WTC11 (cell line): ENCODE data around the gene TPRX1. TPM values are rescaled to one million over a fixed set of nuclear protein-coding genes. Genes with fewer than 3 reads are reported as not detected.

Experiments used
- ATF1 ChIP-seq: sonication (generic); formaldehyde crosslinking; IDR thresholded peaks from 2 replicates; pipeline ENCODE4 v1.8.1; 2023; ENCODE audit warnings: mild to moderate bottlenecking, moderate library complexity, missing genetic modification reagents
- CREB1 ChIP-seq: sonication (generic); formaldehyde crosslinking; IDR thresholded peaks from 2 replicates; pipeline ENCODE4 v1.8.0; 2023; ENCODE audit warnings: mild to moderate bottlenecking, missing genetic modification reagents
- FOXK1 ChIP-seq: sonication (generic); formaldehyde crosslinking; IDR thresholded peaks from 2 replicates; pipeline ENCODE4 v1.8.0; 2022; ENCODE audit warnings: mild to moderate bottlenecking, moderate library complexity, missing genetic modification reagents
- GABPB1 ChIP-seq: sonication (generic); formaldehyde crosslinking; IDR thresholded peaks from 2 replicates; pipeline ENCODE4 v1.8.1; 2023; ENCODE audit warnings: mild to moderate bottlenecking, missing genetic modification reagents
- GRHL2 ChIP-seq: fragments of 250-450 bp; sonication (Bioruptor Pico); IDR thresholded peaks from 2 replicates; pipeline ENCODE4 v1.8.0; 2022; ENCODE audit warnings: mild to moderate bottlenecking, moderate library complexity; ENCODE audit not compliant: insufficient replicate concordance, severe bottlenecking
- KAT7 ChIP-seq: sonication (generic); formaldehyde crosslinking; IDR thresholded peaks from 2 replicates; pipeline ENCODE4 v1.8.1; 2023; ENCODE audit warnings: missing genetic modification reagents, mild to moderate bottlenecking, borderline replicate concordance
- MXD4 ChIP-seq: fragments of 250-450 bp; sonication (Bioruptor Pico); IDR thresholded peaks from 2 replicates; pipeline ENCODE4 v1.8.0; 2021; ENCODE audit warnings: mild to moderate bottlenecking, moderate library complexity, borderline replicate concordance
- MYBL2 ChIP-seq: sonication (generic); formaldehyde crosslinking; IDR thresholded peaks from 2 replicates; pipeline ENCODE4 v1.8.1; 2023; ENCODE audit warnings: mild to moderate bottlenecking, moderate library complexity, missing genetic modification reagents
- NFATC4 ChIP-seq: fragments of 250-450 bp; sonication (Bioruptor Pico); IDR thresholded peaks from 2 replicates; pipeline ENCODE4 v1.9.0; 2021; ENCODE audit warnings: mild to moderate bottlenecking
- OVOL2 ChIP-seq: fragments of 250-450 bp; sonication (Bioruptor Pico); IDR thresholded peaks from 2 replicates; pipeline ENCODE4 v1.9.0; 2021; ENCODE audit warnings: mild to moderate bottlenecking, borderline replicate concordance
- SMAD3 ChIP-seq: sonication (generic); formaldehyde crosslinking; IDR thresholded peaks from 2 replicates; pipeline ENCODE4 v1.8.0; 2022; ENCODE audit warnings: missing genetic modification reagents, mild to moderate bottlenecking, borderline replicate concordance
- SMAD4 ChIP-seq: sonication (generic); formaldehyde crosslinking; IDR thresholded peaks from 2 replicates; pipeline ENCODE4 v1.8.0; 2022; ENCODE audit warnings: mild to moderate bottlenecking, missing genetic modification reagents
- TP53 ChIP-seq: sonication (generic); formaldehyde crosslinking; IDR thresholded peaks from 2 replicates; pipeline ENCODE4 v1.8.1; 2023; ENCODE audit warnings: mild to moderate bottlenecking, missing genetic modification reagents
- ZBTB21 ChIP-seq: sonication (generic); formaldehyde crosslinking; IDR thresholded peaks from 2 replicates; pipeline ENCODE4 v1.8.1; 2023; ENCODE audit warnings: mild to moderate bottlenecking, missing genetic modification reagents, borderline replicate concordance
- ZNF121 ChIP-seq: sonication (generic); formaldehyde crosslinking; IDR thresholded peaks from 2 replicates; pipeline ENCODE4 v1.8.0; 2023; ENCODE audit warnings: missing genetic modification reagents
- ZNF219 ChIP-seq: sonication (generic); formaldehyde crosslinking; IDR thresholded peaks from 2 replicates; pipeline ENCODE4 v1.8.0; 2023; ENCODE audit warnings: missing genetic modification reagents, mild to moderate bottlenecking, borderline replicate concordance
- ZNF416 ChIP-seq: fragments of 250-450 bp; sonication (Bioruptor Pico); IDR thresholded peaks from 2 replicates; pipeline ENCODE4 v1.9.0; 2021; ENCODE audit warnings: mild to moderate bottlenecking, inconsistent platforms
- total RNA-seq: library from RNA; stranded (reverse); gene quantifications from 3 replicates; pipeline ENCODE4 v1.2.3, GENCODE V29; 2021
- TF ChIP-seq, protein P1 (sequence below): fragments of 250-450 bp; sonication (Bioruptor Pico); IDR thresholded peaks from 2 replicates; pipeline ENCODE4 v1.9.0; 2021; ENCODE audit warnings: moderate library complexity, mild to moderate bottlenecking, inconsistent platforms, borderline replicate concordance
- TF ChIP-seq, protein P2 (sequence below): sonication (generic); formaldehyde crosslinking; IDR thresholded peaks from 2 replicates; pipeline ENCODE4 v1.8.1; 2022; ENCODE audit warnings: missing genetic modification reagents, borderline replicate concordance
- TF ChIP-seq, protein P3 (sequence below): sonication (generic); formaldehyde crosslinking; IDR thresholded peaks from 2 replicates; pipeline ENCODE4 v1.8.0; 2022; ENCODE audit warnings: missing genetic modification reagents
- TF ChIP-seq, protein P4 (sequence below): sonication (generic); formaldehyde crosslinking; IDR thresholded peaks from 2 replicates; pipeline ENCODE4 v1.8.1; 2023; ENCODE audit warnings: mild to moderate bottlenecking, missing genetic modification reagents, moderate library complexity
- TF ChIP-seq, protein P5 (sequence below): sonication (generic); formaldehyde crosslinking; IDR thresholded peaks from 2 replicates; pipeline ENCODE4 v1.8.0; 2022; ENCODE audit warnings: mild to moderate bottlenecking, missing genetic modification reagents
- TF ChIP-seq, protein P6 (sequence below): sonication (generic); formaldehyde crosslinking; IDR thresholded peaks from 2 replicates; pipeline ENCODE4 v1.8.1; 2023; ENCODE audit warnings: mild to moderate bottlenecking, missing genetic modification reagents
- TF ChIP-seq, protein P7 (sequence below): sonication (generic); formaldehyde crosslinking; IDR thresholded peaks from 2 replicates; pipeline ENCODE4 v1.8.0; 2022; ENCODE audit warnings: mild to moderate bottlenecking, missing genetic modification reagents
- TF ChIP-seq, protein P8 (sequence below): fragments of 200-600 bp; IDR thresholded peaks from 2 replicates; pipeline ENCODE4 v1.8.0; 2022; ENCODE audit warnings: antibody characterized with exemption

Gene TPRX1
- total RNA-seq, 1 experiment from 2014 or later: not detected

DNA sequence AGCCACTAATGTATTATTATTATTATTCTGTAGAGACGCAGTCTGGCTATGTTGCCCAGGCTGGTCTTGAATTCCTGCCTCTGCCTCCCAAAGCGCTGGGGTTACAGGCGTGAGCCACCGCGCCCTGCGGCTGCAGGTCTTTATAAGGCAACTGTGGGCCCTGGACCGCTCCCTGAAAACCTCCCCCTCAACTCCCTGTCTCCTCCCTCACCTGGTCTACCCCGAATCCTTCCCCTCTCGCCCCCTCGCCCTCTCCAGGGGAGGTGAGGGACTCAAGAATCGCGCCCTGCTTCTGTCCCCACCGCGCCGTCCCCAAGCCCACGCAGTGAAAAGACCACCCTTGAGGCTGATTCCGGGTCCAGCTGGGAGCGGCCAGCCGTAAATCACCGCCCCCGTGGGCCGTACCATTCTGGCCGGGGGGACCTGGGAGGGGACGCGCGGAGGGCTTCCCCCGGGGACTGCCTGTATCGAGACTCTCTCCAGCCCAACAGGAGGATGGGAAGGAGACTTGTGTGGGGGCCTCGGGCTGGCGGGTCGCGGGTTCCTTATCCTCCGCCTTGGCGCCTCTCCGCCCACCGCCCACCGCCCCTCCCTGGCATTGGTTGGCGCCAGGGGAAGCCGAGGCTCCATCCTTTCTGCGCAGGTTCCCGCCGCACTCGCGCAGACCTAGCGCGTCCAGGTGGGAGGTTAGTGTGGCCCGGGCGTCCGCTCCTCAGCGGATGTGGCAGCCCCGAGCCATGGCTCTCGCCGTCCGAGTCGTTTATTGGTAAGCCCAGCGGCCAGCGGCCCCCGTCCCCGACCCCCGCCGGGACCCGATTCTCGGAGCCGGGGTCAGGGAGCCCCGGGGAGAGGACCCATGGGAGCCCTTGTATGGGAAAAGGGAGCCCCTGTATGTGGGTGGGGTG is 26.1 kb downstream of the TPRX1 start, which contains the start of gene SELENOW (continued):
- TF ChIP-seq, protein P1, sequence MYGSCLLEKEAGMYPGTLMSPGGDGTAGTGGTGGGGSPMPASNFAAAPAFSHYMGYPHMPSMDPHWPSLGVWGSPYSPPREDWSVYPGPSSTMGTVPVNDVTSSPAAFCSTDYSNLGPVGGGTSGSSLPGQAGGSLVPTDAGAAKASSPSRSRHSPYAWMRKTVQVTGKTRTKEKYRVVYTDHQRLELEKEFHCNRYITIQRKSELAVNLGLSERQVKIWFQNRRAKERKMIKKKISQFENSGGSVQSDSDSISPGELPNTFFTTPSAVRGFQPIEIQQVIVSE (CRISPR knock-in tag): no peak
- TF ChIP-seq, protein P2, sequence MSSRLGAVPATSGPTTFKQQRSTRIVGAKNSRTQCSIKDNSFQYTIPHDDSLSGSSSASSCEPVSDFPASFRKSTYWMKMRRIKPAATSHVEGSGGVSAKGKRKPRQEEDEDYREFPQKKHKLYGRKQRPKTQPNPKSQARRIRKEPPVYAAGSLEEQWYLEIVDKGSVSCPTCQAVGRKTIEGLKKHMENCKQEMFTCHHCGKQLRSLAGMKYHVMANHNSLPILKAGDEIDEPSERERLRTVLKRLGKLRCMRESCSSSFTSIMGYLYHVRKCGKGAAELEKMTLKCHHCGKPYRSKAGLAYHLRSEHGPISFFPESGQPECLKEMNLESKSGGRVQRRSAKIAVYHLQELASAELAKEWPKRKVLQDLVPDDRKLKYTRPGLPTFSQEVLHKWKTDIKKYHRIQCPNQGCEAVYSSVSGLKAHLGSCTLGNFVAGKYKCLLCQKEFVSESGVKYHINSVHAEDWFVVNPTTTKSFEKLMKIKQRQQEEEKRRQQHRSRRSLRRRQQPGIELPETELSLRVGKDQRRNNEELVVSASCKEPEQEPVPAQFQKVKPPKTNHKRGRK (CRISPR knock-in tag): no peak
- peak; percentile 50; the same call in 1 of the 2 replicates for TF ChIP-seq KAT7
- peak; percentile 6; the same call in 1 of the 2 replicates for TF ChIP-seq GABPB1 (CRISPR knock-in tag)
- TF ChIP-seq, protein P3, sequence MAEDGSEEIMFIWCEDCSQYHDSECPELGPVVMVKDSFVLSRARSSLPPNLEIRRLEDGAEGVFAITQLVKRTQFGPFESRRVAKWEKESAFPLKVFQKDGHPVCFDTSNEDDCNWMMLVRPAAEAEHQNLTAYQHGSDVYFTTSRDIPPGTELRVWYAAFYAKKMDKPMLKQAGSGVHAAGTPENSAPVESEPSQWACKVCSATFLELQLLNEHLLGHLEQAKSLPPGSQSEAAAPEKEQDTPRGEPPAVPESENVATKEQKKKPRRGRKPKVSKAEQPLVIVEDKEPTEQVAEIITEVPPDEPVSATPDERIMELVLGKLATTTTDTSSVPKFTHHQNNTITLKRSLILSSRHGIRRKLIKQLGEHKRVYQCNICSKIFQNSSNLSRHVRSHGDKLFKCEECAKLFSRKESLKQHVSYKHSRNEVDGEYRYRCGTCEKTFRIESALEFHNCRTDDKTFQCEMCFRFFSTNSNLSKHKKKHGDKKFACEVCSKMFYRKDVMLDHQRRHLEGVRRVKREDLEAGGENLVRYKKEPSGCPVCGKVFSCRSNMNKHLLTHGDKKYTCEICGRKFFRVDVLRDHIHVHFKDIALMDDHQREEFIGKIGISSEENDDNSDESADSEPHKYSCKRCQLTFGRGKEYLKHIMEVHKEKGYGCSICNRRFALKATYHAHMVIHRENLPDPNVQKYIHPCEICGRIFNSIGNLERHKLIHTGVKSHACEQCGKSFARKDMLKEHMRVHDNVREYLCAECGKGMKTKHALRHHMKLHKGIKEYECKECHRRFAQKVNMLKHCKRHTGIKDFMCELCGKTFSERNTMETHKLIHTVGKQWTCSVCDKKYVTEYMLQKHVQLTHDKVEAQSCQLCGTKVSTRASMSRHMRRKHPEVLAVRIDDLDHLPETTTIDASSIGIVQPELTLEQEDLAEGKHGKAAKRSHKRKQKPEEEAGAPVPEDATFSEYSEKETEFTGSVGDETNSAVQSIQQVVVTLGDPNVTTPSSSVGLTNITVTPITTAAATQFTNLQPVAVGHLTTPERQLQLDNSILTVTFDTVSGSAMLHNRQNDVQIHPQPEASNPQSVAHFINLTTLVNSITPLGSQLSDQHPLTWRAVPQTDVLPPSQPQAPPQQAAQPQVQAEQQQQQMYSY: no peak
- TF ChIP-seq, protein P4, sequence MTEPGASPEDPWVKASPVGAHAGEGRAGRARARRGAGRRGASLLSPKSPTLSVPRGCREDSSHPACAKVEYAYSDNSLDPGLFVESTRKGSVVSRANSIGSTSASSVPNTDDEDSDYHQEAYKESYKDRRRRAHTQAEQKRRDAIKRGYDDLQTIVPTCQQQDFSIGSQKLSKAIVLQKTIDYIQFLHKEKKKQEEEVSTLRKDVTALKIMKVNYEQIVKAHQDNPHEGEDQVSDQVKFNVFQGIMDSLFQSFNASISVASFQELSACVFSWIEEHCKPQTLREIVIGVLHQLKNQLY (CRISPR knock-in tag): no peak
- no peak for TF ChIP-seq SMAD4 (CRISPR knock-in tag)
- TF ChIP-seq TP53 (CRISPR knock-in tag): peak; percentile 67; the same call in 1 of the 2 replicates
- no peak for TF ChIP-seq ZNF416 (CRISPR knock-in tag)
- TF ChIP-seq CREB1 (CRISPR knock-in tag): no peak; the same call in 1 of the 2 replicates
- no peak for TF ChIP-seq ZBTB21 (CRISPR knock-in tag)
- TF ChIP-seq, protein P5, sequence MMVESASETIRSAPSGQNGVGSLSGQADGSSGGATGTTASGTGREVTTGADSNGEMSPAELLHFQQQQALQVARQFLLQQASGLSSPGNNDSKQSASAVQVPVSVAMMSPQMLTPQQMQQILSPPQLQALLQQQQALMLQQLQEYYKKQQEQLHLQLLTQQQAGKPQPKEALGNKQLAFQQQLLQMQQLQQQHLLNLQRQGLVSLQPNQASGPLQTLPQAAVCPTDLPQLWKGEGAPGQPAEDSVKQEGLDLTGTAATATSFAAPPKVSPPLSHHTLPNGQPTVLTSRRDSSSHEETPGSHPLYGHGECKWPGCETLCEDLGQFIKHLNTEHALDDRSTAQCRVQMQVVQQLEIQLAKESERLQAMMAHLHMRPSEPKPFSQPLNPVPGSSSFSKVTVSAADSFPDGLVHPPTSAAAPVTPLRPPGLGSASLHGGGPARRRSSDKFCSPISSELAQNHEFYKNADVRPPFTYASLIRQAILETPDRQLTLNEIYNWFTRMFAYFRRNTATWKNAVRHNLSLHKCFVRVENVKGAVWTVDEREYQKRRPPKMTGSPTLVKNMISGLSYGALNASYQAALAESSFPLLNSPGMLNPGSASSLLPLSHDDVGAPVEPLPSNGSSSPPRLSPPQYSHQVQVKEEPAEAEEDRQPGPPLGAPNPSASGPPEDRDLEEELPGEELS: 0 out of 2 replicates have a peak, but pooled peaks have one; percentile 55
- TF ChIP-seq NFATC4 (CRISPR knock-in tag): no peak
- peak; percentile 64; the same call in 1 of the 2 replicates for TF ChIP-seq ZNF219
- no peak for TF ChIP-seq GRHL2 (CRISPR knock-in tag)
- peak; percentile 96 for TF ChIP-seq ZNF121 (CRISPR knock-in tag)
- TF ChIP-seq, protein P6, sequence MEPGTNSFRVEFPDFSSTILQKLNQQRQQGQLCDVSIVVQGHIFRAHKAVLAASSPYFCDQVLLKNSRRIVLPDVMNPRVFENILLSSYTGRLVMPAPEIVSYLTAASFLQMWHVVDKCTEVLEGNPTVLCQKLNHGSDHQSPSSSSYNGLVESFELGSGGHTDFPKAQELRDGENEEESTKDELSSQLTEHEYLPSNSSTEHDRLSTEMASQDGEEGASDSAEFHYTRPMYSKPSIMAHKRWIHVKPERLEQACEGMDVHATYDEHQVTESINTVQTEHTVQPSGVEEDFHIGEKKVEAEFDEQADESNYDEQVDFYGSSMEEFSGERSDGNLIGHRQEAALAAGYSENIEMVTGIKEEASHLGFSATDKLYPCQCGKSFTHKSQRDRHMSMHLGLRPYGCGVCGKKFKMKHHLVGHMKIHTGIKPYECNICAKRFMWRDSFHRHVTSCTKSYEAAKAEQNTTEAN (CRISPR knock-in tag): 0 out of 2 replicates have a peak, but pooled peaks have one; percentile 20
- TF ChIP-seq MYBL2 (CRISPR knock-in tag): peak; percentile 46; the same call in 1 of the 2 replicates
- no peak for TF ChIP-seq OVOL2 (CRISPR knock-in tag)
- TF ChIP-seq, protein P7, sequence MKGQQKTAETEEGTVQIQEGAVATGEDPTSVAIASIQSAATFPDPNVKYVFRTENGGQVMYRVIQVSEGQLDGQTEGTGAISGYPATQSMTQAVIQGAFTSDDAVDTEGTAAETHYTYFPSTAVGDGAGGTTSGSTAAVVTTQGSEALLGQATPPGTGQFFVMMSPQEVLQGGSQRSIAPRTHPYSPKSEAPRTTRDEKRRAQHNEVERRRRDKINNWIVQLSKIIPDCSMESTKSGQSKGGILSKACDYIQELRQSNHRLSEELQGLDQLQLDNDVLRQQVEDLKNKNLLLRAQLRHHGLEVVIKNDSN (CRISPR knock-in tag): no peak
- TF ChIP-seq MXD4: no peak
- TF ChIP-seq SMAD3 (CRISPR knock-in tag): no peak
- TF ChIP-seq, protein P8, sequence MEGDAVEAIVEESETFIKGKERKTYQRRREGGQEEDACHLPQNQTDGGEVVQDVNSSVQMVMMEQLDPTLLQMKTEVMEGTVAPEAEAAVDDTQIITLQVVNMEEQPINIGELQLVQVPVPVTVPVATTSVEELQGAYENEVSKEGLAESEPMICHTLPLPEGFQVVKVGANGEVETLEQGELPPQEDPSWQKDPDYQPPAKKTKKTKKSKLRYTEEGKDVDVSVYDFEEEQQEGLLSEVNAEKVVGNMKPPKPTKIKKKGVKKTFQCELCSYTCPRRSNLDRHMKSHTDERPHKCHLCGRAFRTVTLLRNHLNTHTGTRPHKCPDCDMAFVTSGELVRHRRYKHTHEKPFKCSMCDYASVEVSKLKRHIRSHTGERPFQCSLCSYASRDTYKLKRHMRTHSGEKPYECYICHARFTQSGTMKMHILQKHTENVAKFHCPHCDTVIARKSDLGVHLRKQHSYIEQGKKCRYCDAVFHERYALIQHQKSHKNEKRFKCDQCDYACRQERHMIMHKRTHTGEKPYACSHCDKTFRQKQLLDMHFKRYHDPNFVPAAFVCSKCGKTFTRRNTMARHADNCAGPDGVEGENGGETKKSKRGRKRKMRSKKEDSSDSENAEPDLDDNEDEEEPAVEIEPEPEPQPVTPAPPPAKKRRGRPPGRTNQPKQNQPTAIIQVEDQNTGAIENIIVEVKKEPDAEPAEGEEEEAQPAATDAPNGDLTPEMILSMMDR: no peak
- peak; percentile 64 for TF ChIP-seq FOXK1 (CRISPR knock-in tag)
- TF ChIP-seq ATF1 (CRISPR knock-in tag): no peak
